ENCODE data around the gene IL17RD. TPM values are rescaled to one million over a fixed set of nuclear protein-coding genes. Genes with fewer than 3 reads are reported as not detected.

Gene IL17RD
- total RNA-seq, 1 experiment from 2014 or later = 0.10 TPM

Other genes starting within 250 kb of the IL17RD start
- 0.05 and 0.86 TPM in 2 replicates for gene SPATA12, start 104.7 kb downstream of the IL17RD start, total RNA-seq (2014; rRNA removed; shearing (Covaris generic))
- gene HESX1, start 34.6 kb upstream of the IL17RD start, total RNA-seq (2014; rRNA removed; shearing (Covaris generic)) = 0.47 TPM in 1 of 2 replicates, not detected in the other
- gene APPL1, start 62.4 kb upstream of the IL17RD start, total RNA-seq (2014; rRNA removed; shearing (Covaris generic)) = 10.5 TPM in 2 replicates
- gene ASB14, start 127.3 kb upstream of the IL17RD start, total RNA-seq (2014; rRNA removed; shearing (Covaris generic)) = not detected in 2 replicates

Data from HT-29 (cell line).